T-helper 1 cell treated with Interleukin-12 subunit alpha and Interleukin-12 subunit beta and Interleukin-4 antibody, amounts not matched to agents 30 ng/mL and 1 ng/mL, for 36 hours (primary cell): ENCODE data around the gene GPER1. TPM values are rescaled to one million over a fixed set of nuclear protein-coding genes. Genes with fewer than 3 reads are reported as not detected.

Experiments used
- intact Hi-C: fragments of 100-400 bp; cut with micrococcal nuclease; formaldehyde crosslinking; loops from one replicate; pipeline ENCODE4 v1.15.1; 2024
- total RNA-seq: library from RNA; stranded (reverse); gene quantifications from 2 replicates; pipeline ENCODE4 v1.2.3, GENCODE V29; 2022

Gene GPER1
- total RNA-seq, 1 donor from 2014 or later, result not detected

GRCh38 chr7:1100834-1101562, 13.1 kb downstream of the GPER1 start:
- intact Hi-C loops, result no loop called here

GRCh38 chr7:1101563-1102431, 13.9 kb downstream of the GPER1 start:
- intact Hi-C loops, result no loop called here

- intact Hi-C loops, result no loop called here
Measured at GRCh38 chr7:1103009-1103788, 15.3 kb downstream of the GPER1 start.

- intact Hi-C loops, result no loop called here
Measured at GRCh38 chr7:1103789-1104515, 16.0 kb downstream of the GPER1 start.

GRCh38 chr7:1104516-1105179, 16.7 kb downstream of the GPER1 start:
- intact Hi-C loops, result no loop called here

GRCh38 chr7:1105189-1105588, 17.3 kb downstream of the GPER1 start:
- intact Hi-C loops, result no loop called here

- intact Hi-C loops, result no loop called here
Measured at GRCh38 chr7:1106063-1106792, 18.3 kb downstream of the GPER1 start.

- intact Hi-C loops, result loop anchor here (1.0 kb wide), 1 partner anchor 15 kb away; no protein-coding TSS in a partner anchor
Measured at GRCh38 chr7:1106793-1107421, 19.0 kb downstream of the GPER1 start.

GRCh38 chr7:1108264-1108920, 20.5 kb downstream of the GPER1 start:
- intact Hi-C loops, result no loop called here

GRCh38 chr7:1109581-1110310, 21.8 kb downstream of the GPER1 start:
- intact Hi-C loops, result no loop called here

- intact Hi-C loops, result no loop called here
Measured at GRCh38 chr7:1110358-1110757, 22.4 kb downstream of the GPER1 start.

- intact Hi-C loops, result no loop called here
Measured at GRCh38 chr7:1111156-1111555, 23.2 kb downstream of the GPER1 start.

- intact Hi-C loops, result no loop called here
Measured at GRCh38 chr7:1112109-1112508, 24.2 kb downstream of the GPER1 start.

- intact Hi-C loops, result no loop called here
Measured at GRCh38 chr7:1112625-1113547, 25.0 kb downstream of the GPER1 start.

GRCh38 chr7:1113548-1113885, 25.6 kb downstream of the GPER1 start:
- intact Hi-C loops, result no loop called here

GRCh38 chr7:1114088-1114487, 26.2 kb downstream of the GPER1 start:
- intact Hi-C loops, result no loop called here

- intact Hi-C loops, result no loop called here
Measured at GRCh38 chr7:1114505-1114904, 26.6 kb downstream of the GPER1 start.
